HG03045 (cell line): ENCODE results near the gene PLIN1.

Experiments
- ATAC-seq: cut with Tn5 transposase; IDR thresholded peaks from one replicate; pipeline ENCODE4 v1.9.1; 2021; ENCODE audit warnings: mild to moderate bottlenecking, moderate library complexity; ENCODE audit not compliant: unreplicated experiment

PLIN1 gene

GRCh38 chr15:89672221-89673164 lies 6.7 kb downstream of the PLIN1 start:
- ATAC-seq, result no peak

DNA sequence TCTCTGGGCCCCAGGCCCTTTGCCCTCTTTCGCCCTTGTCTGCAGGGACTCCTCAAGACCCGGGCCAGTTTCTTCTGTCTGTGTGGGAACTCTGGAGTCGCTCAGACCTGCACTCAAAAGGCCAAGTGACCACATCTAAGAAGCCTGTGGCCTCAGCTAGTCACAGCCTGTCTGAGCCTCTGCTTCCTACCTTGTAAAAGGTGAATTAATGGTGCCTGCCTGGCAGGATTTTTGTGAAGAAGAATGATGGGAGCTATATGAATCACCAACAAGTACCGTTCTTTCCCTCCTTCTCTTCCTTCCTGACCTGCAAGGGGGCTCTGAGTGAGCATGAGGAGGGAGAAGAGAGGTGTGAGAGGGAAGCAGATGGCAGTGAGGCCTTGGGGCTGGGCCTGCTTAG lies 7.5 kb downstream of the PLIN1 start:
- ATAC-seq, result no peak

DNA sequence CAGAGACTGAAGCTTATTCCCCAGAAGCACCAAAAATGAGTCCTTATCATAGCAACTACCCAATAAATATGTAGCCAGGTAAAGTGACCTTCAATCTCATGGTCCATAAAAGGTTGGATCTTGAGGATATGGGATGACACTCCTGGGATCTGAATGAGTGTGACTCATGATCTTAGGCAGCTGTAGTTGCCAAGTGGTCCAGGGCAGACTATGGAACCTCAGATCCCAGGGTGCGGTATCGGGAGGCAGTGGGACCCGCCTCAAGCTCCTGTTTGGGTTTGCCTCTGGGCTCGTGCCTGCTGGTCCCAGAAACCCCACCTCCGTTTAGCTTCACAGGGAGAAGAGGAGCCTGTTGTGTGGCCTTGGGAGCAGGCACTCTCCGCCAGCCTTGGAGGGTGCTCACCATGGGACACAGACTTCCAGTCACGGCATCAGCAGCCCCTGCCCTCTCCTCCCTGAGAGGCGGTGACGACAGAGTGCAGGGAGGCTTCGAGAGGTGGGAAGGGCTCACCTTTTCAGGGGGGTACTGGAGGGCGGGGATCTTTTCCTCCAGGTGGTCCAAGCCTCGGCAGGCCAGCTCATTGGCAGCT lies 8.1 kb downstream of the PLIN1 start:
- no peak for ATAC-seq

GRCh38 chr15:89669941-89670340 lies 9.2 kb downstream of the PLIN1 start:
- ATAC-seq, result no peak

GRCh38 chr15:89669309-89669865 lies 9.8 kb downstream of the PLIN1 start:
- no peak for ATAC-seq

DNA sequence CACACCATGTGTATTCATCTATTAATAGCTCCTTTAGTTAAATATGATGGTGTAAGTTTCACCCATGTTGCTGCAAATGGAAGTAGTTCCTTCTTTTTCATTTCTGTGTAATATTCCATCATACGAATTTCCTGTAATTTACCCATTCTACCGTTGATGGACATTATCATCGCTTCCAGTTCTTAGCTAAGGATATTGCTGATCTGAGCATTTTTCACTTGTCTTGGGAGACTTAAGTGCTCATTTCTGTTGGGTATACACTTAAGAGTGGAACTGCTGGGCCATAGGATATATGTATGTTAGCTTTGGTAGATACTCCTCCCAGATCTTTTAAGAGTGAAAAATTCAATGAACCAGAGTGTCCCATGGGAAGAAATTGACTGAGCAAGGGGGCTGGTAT lies 11.0 kb downstream of the PLIN1 start:
- no peak for ATAC-seq

- no peak for ATAC-seq
Measured at GRCh38 chr15:89667706-89667960, 11.5 kb downstream of the PLIN1 start.

DNA sequence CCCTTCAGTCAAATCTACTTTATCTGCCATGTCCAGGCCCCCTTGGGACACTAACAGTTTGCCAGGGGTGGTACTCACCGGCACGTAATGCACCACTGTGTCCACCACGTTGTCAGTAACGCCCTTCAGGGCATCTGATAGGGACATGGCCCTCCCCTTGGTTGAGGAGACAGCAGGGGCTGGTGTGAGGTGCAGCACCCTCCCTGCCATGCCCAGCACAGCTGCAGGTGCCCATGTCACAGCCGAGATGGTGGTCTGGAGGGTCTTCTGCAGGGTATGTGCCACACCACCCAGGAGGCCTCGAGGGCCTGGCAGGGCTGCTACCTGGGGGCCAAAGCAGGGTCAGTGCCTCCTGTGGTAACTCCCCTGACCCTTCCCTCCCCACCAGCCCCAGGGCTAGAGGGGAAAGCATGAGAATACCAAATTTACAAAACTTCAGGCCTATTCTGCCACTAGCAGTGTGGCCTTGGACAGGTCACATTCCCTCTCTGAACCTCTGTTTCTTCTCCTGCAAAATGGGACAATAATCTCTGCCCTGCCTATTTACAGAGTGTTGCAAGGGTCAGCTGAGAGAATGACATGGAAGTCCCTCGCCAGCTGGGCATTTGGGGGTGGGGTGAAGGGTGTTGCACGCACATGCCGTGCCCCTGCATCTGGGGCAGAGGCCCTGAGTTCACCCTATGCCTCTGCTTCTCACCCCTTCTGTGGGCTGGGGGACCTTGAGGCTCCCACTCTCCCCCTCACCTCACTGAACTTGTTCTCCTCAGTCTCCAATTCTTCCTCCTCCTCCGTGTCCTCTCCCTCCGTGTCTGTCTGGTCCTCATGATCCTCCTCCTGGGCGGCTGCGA lies 12.1 kb downstream of the PLIN1 start:
- ATAC-seq, result no peak

DNA sequence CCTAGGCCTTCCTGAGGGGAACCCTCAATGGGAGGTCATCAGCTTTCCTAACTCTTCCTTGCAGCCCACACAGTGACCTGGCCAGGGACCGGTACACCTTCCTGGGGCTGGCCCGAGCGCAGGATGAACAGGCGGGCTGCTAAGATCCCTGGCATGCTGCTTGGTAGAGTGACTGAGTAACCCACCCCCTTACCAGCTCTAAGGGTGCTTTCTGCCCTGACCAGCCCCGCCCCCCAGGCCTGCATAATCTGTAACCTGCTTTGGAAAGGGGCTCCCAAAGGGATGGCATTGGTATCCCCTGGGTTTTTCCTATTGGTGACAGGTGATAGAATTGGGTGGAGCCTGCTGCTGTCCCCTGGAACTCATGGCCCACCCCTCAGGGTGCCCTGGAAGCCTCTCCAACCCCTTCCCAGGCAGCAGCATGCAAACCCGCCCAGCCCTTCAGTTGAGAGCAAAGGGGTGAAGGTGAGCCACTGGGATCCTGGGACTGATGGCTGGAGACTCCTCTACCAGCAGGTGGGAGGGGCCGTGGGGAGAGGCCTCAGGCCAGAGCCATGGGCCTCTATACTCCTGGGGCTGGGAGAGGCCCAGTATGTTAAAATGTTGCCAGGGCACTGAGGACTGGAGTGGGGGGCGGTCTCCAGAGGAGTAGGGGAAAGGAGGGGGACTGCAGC lies 12.8 kb downstream of the PLIN1 start:
- no peak for ATAC-seq

GRCh38 chr15:89665449-89666181 lies 13.6 kb downstream of the PLIN1 start:
- no peak for ATAC-seq

GRCh38 chr15:89664441-89665350 lies 14.5 kb downstream of the PLIN1 start:
- no peak for ATAC-seq

GRCh38 chr15:89662893-89663626 lies 16.1 kb downstream of the PLIN1 start:
- no peak for ATAC-seq

DNA sequence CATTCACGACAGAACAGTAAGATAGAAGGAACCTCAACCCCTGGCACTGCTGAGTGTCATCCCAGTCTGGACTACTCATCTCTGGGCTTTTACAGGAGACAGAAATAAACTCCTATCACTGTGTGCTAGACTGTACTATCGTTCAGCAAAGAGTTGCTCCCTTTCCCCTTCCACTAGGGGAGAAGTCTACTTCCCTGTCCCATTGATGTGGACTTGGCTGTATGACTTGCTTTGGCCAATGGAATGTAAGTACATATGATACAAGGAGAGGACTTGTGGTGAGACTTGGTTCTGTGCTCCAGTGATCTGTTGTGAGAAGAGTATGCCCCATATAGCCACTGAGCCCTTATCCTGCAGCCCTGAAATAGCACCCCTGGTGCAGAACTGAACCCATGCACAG lies 18.6 kb downstream of the PLIN1 start:
- no peak for ATAC-seq

DNA sequence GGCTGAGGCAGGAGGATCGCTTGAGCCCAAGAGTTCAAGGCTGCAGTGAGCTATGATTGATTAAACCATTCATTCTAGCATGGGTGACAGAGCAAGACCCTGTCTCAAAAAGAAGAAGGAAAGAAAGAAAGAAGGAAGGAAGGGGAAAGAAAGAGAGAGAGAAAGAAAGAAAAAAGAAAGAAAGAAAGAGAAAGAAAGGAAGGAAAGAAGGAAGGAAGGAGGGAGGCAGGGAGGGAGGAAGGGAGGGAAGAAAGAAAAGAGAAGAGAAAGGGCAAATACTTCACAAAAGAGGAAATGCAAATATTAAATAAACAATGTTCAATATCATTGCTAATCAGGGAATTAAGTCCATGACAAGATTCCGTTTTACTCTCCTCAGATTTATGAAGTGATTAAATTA lies 19.9 kb downstream of the PLIN1 start:
- no peak for ATAC-seq

GRCh38 chr15:89657686-89658200 lies 21.4 kb downstream of the PLIN1 start:
- no peak for ATAC-seq

GRCh38 chr15:89656116-89656815 lies 22.9 kb downstream of the PLIN1 start:
- no peak for ATAC-seq
